Loucy (cell line): ENCODE measurements around the gene IPO4.

Experiments used
- H2AFZ ChIP-seq: fragments of 200-600 bp; sonication (generic); 2 replicates; pipeline ENCODE4 v1.6.0; 2016; ENCODE audit warnings: antibody characterized with exemption, mild to moderate bottlenecking, low read length, moderate library complexity
- H3F3A ChIP-seq: fragments of 200-600 bp; 2 replicates; pipeline ENCODE4 v1.6.0; 2016; ENCODE audit warnings: antibody characterized with exemption, low read depth, mild to moderate bottlenecking
- H3K27me3 ChIP-seq: fragments of 200-600 bp; sonication (generic); 2 replicates; pipeline ENCODE4 v1.6.1; 2014; ENCODE audit warnings: low read length, mild to moderate bottlenecking; ENCODE audit not compliant: insufficient read depth, poor library complexity, severe bottlenecking
- H3K36me3 ChIP-seq: fragments of 200-600 bp; sonication (generic); 2 replicates; pipeline ENCODE4 v1.6.1; 2016; ENCODE audit warnings: low read length; ENCODE audit not compliant: insufficient read depth
- H3K4me1 ChIP-seq: fragments of 200-600 bp; sonication (generic); 2 replicates; pipeline ENCODE4 v1.5.1; 2014; ENCODE audit warnings: low read length, mild to moderate bottlenecking; ENCODE audit not compliant: insufficient read depth, poor library complexity, severe bottlenecking
- H3K4me2 ChIP-seq: fragments of 200-600 bp; sonication (generic); 2 replicates; pipeline ENCODE4 v1.6.0; 2014; ENCODE audit warnings: antibody characterized with exemption, low read length, low read depth, mild to moderate bottlenecking; ENCODE audit not compliant: poor library complexity, severe bottlenecking
- H3K4me3 ChIP-seq: fragments of 200-600 bp; sonication (generic); 2 replicates; pipeline ENCODE4 v1.5.1; 2014; ENCODE audit warnings: low read length, mild to moderate bottlenecking, mixed read lengths; ENCODE audit not compliant: poor library complexity, severe bottlenecking
- H3K79me2 ChIP-seq: fragments of 200-600 bp; sonication (generic); 2 replicates; pipeline ENCODE4 v1.6.1; 2014; ENCODE audit warnings: low read length; ENCODE audit not compliant: insufficient read depth
- H3K9ac ChIP-seq: fragments of 200-600 bp; sonication (generic); 2 replicates; pipeline ENCODE4 v1.6.0; 2014; ENCODE audit warnings: mild to moderate bottlenecking, low read depth, low read length, moderate library complexity; ENCODE audit not compliant: poor library complexity, severe bottlenecking
- H3K9me2 ChIP-seq: fragments of 200-600 bp; sonication (generic); replicated peaks from 2 replicates; pipeline ENCODE4 v1.6.1; 2016; ENCODE audit warnings: low read depth, low read length, mixed read lengths
- H3K9me3 ChIP-seq: fragments of 200-600 bp; sonication (generic); 2 replicates; pipeline ENCODE4 v1.6.1; 2014; ENCODE audit warnings: mild to moderate bottlenecking, antibody characterized with exemption, low read length, low read depth; ENCODE audit not compliant: insufficient read depth
- H4K20me1 ChIP-seq: fragments of 200-600 bp; sonication (generic); 2 replicates; pipeline ENCODE4 v1.6.0; 2014; ENCODE audit warnings: antibody characterized with exemption, low read length, mild to moderate bottlenecking; ENCODE audit not compliant: insufficient read depth, poor library complexity, severe bottlenecking
- EZH2phosphoT487 ChIP-seq: fragments of 200-600 bp; IDR thresholded peaks from 2 replicates; pipeline ENCODE4 v1.6.1; 2018; ENCODE audit warnings: antibody characterized with exemption, mild to moderate bottlenecking, moderate library complexity, borderline replicate concordance
- TF ChIP-seq, protein P1 (sequence below): fragments of 200-600 bp; sonication (generic); conservative IDR thresholded peaks from 2 replicates; pipeline ENCODE4 v1.5.1; 2014; ENCODE audit warnings: mild to moderate bottlenecking, antibody characterized with exemption, low read length

IPO4 gene

GRCh38 chr14:24132976-24133375 is 55.6 kb downstream of the IPO4 start:
- TF ChIP-seq EZH2phosphoT487, result no peak
- TF ChIP-seq, protein P1, sequence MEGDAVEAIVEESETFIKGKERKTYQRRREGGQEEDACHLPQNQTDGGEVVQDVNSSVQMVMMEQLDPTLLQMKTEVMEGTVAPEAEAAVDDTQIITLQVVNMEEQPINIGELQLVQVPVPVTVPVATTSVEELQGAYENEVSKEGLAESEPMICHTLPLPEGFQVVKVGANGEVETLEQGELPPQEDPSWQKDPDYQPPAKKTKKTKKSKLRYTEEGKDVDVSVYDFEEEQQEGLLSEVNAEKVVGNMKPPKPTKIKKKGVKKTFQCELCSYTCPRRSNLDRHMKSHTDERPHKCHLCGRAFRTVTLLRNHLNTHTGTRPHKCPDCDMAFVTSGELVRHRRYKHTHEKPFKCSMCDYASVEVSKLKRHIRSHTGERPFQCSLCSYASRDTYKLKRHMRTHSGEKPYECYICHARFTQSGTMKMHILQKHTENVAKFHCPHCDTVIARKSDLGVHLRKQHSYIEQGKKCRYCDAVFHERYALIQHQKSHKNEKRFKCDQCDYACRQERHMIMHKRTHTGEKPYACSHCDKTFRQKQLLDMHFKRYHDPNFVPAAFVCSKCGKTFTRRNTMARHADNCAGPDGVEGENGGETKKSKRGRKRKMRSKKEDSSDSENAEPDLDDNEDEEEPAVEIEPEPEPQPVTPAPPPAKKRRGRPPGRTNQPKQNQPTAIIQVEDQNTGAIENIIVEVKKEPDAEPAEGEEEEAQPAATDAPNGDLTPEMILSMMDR, result no peak
- Histone ChIP-seq H3K4me1 (peaks cover 40% of the 10 kb centered on the region), H3K9me3 (no peaks in the 10 kb centered on the region), H3K4me2 (no peak overlapping the region), H3F3A (no peaks in the 10 kb centered on the region), H3K36me3 (peaks cover 4% of the 10 kb centered on the region; the same call in 1 of the 2 replicates), H4K20me1 (peaks cover 10% of the 10 kb centered on the region), H3K9ac (no peak overlapping the region), H2AFZ (no peak overlapping the region), H3K4me3 (no peak overlapping the region), H3K79me2 (peaks cover 20% of the 10 kb centered on the region), H3K27me3 (no peaks in the 10 kb centered on the region), H3K9me2 (no peaks in the 10 kb centered on the region)

- no peaks in the 10 kb centered on the region for H3K9me2 ChIP-seq
- H3K4me1 ChIP-seq, result peaks cover 33% of the 10 kb centered on the region
- no peak overlapping the region for H3K9ac ChIP-seq
- no peak overlapping the region for H3K4me2 ChIP-seq
- peaks cover 12% of the 10 kb centered on the region for H3K79me2 ChIP-seq
- H4K20me1 ChIP-seq, result peaks cover 4% of the 10 kb centered on the region
- no peaks in the 10 kb centered on the region for H3K27me3 ChIP-seq
- TF ChIP-seq EZH2phosphoT487, result no peak
- TF ChIP-seq, protein P1, result no peak
- no peaks in the 10 kb centered on the region for H3K36me3 ChIP-seq
- no peak overlapping the region for H2AFZ ChIP-seq
- H3K4me3 ChIP-seq, result no peak overlapping the region
- H3F3A ChIP-seq, result no peaks in the 10 kb centered on the region
- H3K9me3 ChIP-seq, result no peaks in the 10 kb centered on the region
Measured at GRCh38 chr14:24132061-24132685, 56.4 kb downstream of the IPO4 start.

DNA sequence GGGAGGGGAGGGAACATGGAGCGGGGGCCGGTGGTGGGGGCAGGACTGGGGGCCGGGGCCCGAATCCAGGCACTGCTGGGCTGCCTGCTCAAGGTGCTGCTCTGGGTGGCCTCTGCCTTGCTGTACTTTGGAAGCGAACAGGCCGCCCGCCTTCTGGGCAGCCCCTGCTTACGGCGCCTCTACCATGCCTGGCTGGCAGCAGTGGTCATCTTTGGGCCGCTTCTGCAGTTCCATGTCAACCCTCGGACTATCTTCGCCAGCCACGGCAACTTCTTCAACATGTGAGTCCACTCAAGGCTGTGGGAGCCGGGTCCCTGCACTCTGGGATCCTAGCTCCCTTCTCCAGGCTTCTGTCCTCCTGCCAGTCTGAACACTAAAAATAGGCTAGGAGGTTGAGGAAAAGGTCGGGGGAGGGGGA is 57.1 kb downstream of the IPO4 start:
- Histone ChIP-seq H3K36me3 (no peaks in the 10 kb centered on the region), H3K9me3 (no peaks in the 10 kb centered on the region), H3K4me3 (no peak overlapping the region), H3K27me3 (no peaks in the 10 kb centered on the region), H3K79me2 (peaks cover 6% of the 10 kb centered on the region), H3F3A (no peaks in the 10 kb centered on the region), H3K4me2 (no peak overlapping the region), H2AFZ (no peak overlapping the region), H3K9me2 (no peaks in the 10 kb centered on the region), H3K9ac (no peak overlapping the region), H3K4me1 (peaks cover 27% of the 10 kb centered on the region), H4K20me1 (peaks cover 3% of the 10 kb centered on the region)
- TF ChIP-seq, protein P1, result no peak
